Measurements from ENCODE around the gene AADACL3.

AADACL3 gene

DNA sequence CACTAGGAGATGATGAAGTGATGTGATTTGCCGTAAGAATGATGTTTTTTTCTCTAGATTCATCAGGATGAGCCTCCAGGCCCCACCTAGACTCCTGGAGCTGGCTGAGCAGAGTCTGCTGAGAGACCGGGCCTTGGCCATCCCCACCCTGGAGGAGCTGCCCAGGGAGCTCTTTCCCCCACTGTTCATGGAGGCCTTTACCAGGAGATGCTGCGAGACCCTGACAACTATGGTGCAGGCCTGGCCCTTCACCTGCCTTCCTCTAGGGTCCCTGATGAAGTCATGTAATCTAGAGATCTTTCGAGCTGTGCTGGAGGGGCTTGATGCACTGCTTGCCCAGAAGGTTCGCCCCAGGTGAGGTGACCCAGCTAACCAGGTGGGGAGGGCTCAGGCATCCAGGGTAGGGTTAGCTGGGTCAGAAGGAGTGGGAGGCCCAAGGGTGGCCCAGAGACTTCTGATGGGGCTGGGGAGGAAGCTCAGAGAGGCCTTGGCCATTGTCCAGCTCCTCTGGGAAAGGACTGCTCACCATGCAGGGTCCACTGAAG, 59.0 kb downstream of the AADACL3 start:
- H3K4me3 ChIP-seq (ENCODE audit: low read length): no peak overlapping the region
- no peak for DNase-seq (ENCODE audit: low read depth)
- TF ChIP-seq, protein P1, sequence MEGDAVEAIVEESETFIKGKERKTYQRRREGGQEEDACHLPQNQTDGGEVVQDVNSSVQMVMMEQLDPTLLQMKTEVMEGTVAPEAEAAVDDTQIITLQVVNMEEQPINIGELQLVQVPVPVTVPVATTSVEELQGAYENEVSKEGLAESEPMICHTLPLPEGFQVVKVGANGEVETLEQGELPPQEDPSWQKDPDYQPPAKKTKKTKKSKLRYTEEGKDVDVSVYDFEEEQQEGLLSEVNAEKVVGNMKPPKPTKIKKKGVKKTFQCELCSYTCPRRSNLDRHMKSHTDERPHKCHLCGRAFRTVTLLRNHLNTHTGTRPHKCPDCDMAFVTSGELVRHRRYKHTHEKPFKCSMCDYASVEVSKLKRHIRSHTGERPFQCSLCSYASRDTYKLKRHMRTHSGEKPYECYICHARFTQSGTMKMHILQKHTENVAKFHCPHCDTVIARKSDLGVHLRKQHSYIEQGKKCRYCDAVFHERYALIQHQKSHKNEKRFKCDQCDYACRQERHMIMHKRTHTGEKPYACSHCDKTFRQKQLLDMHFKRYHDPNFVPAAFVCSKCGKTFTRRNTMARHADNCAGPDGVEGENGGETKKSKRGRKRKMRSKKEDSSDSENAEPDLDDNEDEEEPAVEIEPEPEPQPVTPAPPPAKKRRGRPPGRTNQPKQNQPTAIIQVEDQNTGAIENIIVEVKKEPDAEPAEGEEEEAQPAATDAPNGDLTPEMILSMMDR (conservative IDR thresholded peaks at IDR 0.05; ENCODE audit: low read depth, low read length): no peak

DNA sequence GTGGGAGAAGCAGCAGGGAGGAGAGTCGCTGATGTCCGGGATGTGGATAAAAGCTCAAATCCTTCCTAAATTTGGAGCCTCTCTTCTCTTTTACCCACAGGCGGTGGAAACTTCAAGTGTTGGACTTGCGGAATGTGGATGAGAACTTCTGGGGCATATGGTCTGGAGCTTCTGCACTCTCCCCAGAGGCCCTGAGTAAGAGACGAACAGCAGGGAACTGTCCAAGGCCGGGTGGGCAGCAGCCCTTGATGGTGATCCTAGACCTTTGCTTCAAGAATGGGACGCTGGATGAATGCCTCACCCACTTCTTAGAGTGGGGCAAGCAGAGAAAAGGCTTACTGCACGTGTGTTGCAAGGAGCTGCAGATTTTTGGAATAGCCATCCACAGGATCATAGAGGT, 59.5 kb downstream of the AADACL3 start:
- no peak overlapping the region for H3K4me3 ChIP-seq (ENCODE audit: low read length)
- DNase-seq (ENCODE audit: low read depth): no peak
- TF ChIP-seq, protein P1 (conservative IDR thresholded peaks at IDR 0.05; ENCODE audit: low read depth, low read length): no peak

DNA sequence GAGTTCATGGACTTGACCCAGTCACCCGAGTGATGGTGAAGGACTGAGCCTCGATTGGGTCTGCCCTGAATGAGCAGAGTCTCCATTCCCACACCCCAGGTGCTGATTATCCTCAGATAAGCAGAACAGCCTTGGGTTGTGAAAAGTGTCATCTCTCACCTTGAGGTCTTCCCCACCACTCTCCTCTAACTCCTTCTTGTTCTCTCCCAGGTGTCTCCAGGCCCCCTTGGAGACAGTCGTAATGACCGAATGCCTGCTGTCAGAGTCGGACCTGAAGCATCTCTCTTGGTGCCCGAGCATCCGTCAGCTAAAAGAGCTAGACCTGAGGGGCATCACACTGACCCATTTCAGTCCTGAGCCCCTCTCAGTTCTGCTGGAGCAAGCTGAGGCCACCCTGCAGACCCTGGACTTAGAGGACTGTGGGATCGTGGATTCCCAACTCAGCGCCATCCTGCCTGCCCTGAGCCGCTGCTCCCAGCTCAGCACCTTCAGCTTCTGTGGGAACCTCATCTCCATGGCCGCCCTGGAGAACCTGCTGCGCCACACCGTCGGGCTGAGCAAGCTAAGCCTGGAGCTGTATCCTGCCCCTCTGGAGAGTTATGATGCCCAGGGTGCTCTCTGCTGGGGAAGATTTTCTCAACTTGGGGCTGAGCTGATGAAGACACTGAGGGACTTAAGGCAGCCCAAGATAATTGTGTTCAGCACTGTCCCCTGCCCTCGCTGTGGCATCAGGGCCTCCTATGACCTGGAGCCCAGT, 61.1 kb downstream of the AADACL3 start:
- no peak for DNase-seq (ENCODE audit: low read depth)
- H3K4me3 ChIP-seq (ENCODE audit: low read length): no peak overlapping the region
- TF ChIP-seq, protein P1 (conservative IDR thresholded peaks at IDR 0.05; ENCODE audit: low read depth, low read length): no peak
